ENCODE data around the gene UPP1.

UPP1 gene

DNA sequence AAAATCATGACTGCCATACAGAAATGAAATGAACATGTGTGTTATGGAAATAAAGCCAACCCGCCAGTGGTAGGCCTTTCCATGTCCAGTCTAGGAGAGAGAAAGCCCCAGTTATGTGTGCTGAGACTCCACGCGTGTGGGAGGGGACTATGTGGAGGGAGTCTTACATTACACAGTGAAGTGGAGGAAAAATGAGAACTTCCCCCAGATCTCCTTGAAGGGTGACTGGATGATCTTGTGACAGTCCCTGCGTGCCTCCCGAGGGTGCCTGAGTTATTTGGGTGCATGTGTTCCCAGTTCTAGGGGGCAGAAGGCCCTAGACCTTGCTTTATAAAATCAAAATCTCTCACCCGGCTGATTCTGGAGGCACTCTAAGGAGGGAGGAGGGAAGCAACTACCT, 24.2 kb downstream of the UPP1 start:
- H3K9me2 ChIP-seq (ENCODE audit: low read depth, low read length), result no peaks in the 10 kb centered on the region
- H3K36me3 ChIP-seq (ENCODE audit: insufficient read depth, low read length), result peaks cover 5% of the 10 kb centered on the region; the same call in 1 of the 2 replicates
- no peak overlapping the region for H3K4me2 ChIP-seq (ENCODE audit: low read length)
- TF ChIP-seq, protein P1, sequence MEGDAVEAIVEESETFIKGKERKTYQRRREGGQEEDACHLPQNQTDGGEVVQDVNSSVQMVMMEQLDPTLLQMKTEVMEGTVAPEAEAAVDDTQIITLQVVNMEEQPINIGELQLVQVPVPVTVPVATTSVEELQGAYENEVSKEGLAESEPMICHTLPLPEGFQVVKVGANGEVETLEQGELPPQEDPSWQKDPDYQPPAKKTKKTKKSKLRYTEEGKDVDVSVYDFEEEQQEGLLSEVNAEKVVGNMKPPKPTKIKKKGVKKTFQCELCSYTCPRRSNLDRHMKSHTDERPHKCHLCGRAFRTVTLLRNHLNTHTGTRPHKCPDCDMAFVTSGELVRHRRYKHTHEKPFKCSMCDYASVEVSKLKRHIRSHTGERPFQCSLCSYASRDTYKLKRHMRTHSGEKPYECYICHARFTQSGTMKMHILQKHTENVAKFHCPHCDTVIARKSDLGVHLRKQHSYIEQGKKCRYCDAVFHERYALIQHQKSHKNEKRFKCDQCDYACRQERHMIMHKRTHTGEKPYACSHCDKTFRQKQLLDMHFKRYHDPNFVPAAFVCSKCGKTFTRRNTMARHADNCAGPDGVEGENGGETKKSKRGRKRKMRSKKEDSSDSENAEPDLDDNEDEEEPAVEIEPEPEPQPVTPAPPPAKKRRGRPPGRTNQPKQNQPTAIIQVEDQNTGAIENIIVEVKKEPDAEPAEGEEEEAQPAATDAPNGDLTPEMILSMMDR (IDR thresholded peaks at IDR 0.05; ENCODE audit: low read length), result no peak
- TF ChIP-seq EZH2 (IDR thresholded peaks at IDR 0.05; ENCODE audit: borderline replicate concordance, low read length), result no peak
- H3K9me3 ChIP-seq (ENCODE audit: low read length), result no peaks in the 10 kb centered on the region
- H3K27me3 ChIP-seq (ENCODE audit: insufficient read depth, low read length), result no peaks in the 10 kb centered on the region
- H3K9ac ChIP-seq (ENCODE audit: low read length), result no peak overlapping the region
- no peak overlapping the region for H3K4me3 ChIP-seq (ENCODE audit: low read depth, low read length, poor library complexity, severe bottlenecking)
- H3F3A ChIP-seq (ENCODE audit: insufficient read depth, low read length), result no peaks in the 10 kb centered on the region
- H4K20me1 ChIP-seq (ENCODE audit: insufficient read depth, low read length), result no peaks in the 10 kb centered on the region
- H3K79me2 ChIP-seq (ENCODE audit: insufficient read depth, low read length), result no peaks in the 10 kb centered on the region
- no peak overlapping the region for H2AFZ ChIP-seq (ENCODE audit: low read length)
- no peaks in the 10 kb centered on the region for H3K4me1 ChIP-seq (ENCODE audit: insufficient read depth, low read length, severe bottlenecking)
- H3K27ac ChIP-seq (ENCODE audit: low read depth, low read length, poor library complexity, severe bottlenecking), result no peak overlapping the region

DNA sequence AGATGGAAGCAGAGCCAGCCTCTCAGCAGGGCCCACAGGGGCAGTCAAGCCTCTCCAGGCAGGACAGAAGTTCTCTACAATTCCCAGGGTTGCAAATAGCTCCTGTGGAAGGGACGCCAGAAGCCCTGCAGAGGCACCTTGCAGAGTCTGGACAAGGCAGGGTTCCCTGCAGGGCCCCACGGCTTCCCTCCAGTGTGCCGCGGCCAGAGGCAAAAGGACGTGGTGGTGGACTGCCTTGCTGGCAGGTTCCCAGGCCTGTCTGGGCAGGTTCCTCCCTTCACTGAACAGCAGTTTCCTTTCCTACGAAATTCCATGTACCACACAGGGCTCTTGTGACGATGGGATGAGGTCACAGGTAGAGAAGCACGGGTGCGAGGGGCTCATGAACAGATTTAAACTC, 25.1 kb downstream of the UPP1 start:
- Histone ChIP-seq H3K27me3 (ENCODE audit: insufficient read depth, low read length) (no peaks in the 10 kb centered on the region), H3K9ac (ENCODE audit: low read length) (no peak overlapping the region), H3F3A (ENCODE audit: insufficient read depth, low read length) (no peaks in the 10 kb centered on the region), H4K20me1 (ENCODE audit: insufficient read depth, low read length) (no peaks in the 10 kb centered on the region), H3K9me3 (ENCODE audit: low read length) (no peaks in the 10 kb centered on the region), H3K9me2 (ENCODE audit: low read depth, low read length) (no peaks in the 10 kb centered on the region), H3K36me3 (ENCODE audit: insufficient read depth, low read length) (no peaks in the 10 kb centered on the region), H3K4me3 (ENCODE audit: low read depth, low read length, poor library complexity, severe bottlenecking) (no peak overlapping the region), H2AFZ (ENCODE audit: low read length) (no peak overlapping the region), H3K4me1 (ENCODE audit: insufficient read depth, low read length, severe bottlenecking) (no peaks in the 10 kb centered on the region), H3K79me2 (ENCODE audit: insufficient read depth, low read length) (no peaks in the 10 kb centered on the region), H3K4me2 (ENCODE audit: low read length) (no peak overlapping the region), H3K27ac (ENCODE audit: low read depth, low read length, poor library complexity, severe bottlenecking) (no peak overlapping the region)
- TF ChIP-seq EZH2 (IDR thresholded peaks at IDR 0.05; ENCODE audit: borderline replicate concordance, low read length), result no peak
- TF ChIP-seq, protein P1 (IDR thresholded peaks at IDR 0.05; ENCODE audit: low read length), result no peak

DNA sequence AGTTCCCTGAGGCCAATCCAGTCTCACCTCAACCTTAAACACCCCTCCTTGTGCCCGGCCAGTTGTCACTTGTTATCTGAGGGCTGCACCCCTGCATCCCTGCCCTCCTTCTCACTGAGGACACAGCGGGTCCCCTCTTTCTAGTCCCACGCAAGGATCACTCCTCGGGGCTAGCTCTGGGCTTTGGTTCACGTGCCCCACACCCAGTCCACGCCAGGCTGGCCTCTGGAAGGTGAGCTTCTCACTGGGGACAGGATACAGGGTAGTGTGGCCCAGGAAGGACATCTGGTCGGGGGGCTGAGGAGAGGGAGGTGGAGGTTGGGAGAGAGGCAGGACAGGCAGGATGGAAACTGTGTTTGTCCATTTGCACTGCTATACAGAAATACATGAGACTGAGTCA, 25.5 kb downstream of the UPP1 start:
- H3K9me2 ChIP-seq (ENCODE audit: low read depth, low read length), result no peaks in the 10 kb centered on the region
- H3K4me2 ChIP-seq (ENCODE audit: low read length), result no peak overlapping the region

More for the DNA sequence above, 25.5 kb downstream of the UPP1 start:
- no peak for TF ChIP-seq EZH2 (IDR thresholded peaks at IDR 0.05; ENCODE audit: borderline replicate concordance, low read length)
- TF ChIP-seq, protein P1 (IDR thresholded peaks at IDR 0.05; ENCODE audit: low read length), result no peak
- Histone ChIP-seq H3K27me3 (ENCODE audit: insufficient read depth, low read length) (no peaks in the 10 kb centered on the region), H3K27ac (ENCODE audit: low read depth, low read length, poor library complexity, severe bottlenecking) (no peak overlapping the region), H3K79me2 (ENCODE audit: insufficient read depth, low read length) (no peaks in the 10 kb centered on the region), H4K20me1 (ENCODE audit: insufficient read depth, low read length) (no peaks in the 10 kb centered on the region), H3K4me1 (ENCODE audit: insufficient read depth, low read length, severe bottlenecking) (no peaks in the 10 kb centered on the region), H2AFZ (ENCODE audit: low read length) (no peak overlapping the region), H3K9ac (ENCODE audit: low read length) (no peak overlapping the region), H3K36me3 (ENCODE audit: insufficient read depth, low read length) (no peaks in the 10 kb centered on the region), H3K4me3 (ENCODE audit: low read depth, low read length, poor library complexity, severe bottlenecking) (no peak overlapping the region), H3F3A (ENCODE audit: insufficient read depth, low read length) (no peaks in the 10 kb centered on the region), H3K9me3 (ENCODE audit: low read length) (no peaks in the 10 kb centered on the region)

All from OCI-LY1 (cell line).